Sciatic nerve (tissue), 2 donors: ENCODE measurements around the gene KHDC1. TPM values are rescaled to one million over a fixed set of nuclear protein-coding genes. Genes with fewer than 3 reads are reported as not detected.
"Not testable (repeated sequence)": the region's sequence is repeated elsewhere in the genome, so short reads cannot be mapped to it uniquely, and the experiment has no call there.

ENCODE experiments used
- ATAC-seq: fragments of 200-7000 bp; cut with Tn5 transposase; one replicate; pipeline ENCODE4 v1.9.1; 2020; ENCODE audit warnings: mild to moderate bottlenecking, moderate library complexity
- DNase-seq: peaks from one replicate; pipeline ENCODE4 v3.0.0-alpha.2; 2020; ENCODE audit warnings: low spot score
- intact Hi-C: fragments of 100-400 bp; cut with DNase I; formaldehyde crosslinking; loops from one replicate; pipeline ENCODE4 v1.14.2; 2022
- total RNA-seq: library from RNA; stranded (reverse); fragmentation: NEBNext Ultra II Directional; extraction: Animal tissue kit (Norgen Biotek cat#: 25700); gene quantifications from one replicate; pipeline ENCODE4 v1.2.1, GENCODE V29; 2021
- donor health status: DM: no; HTN: no; CAD: no.
- donor health status: DM: no; HTN: no; CAD: no.

Gene KHDC1
- 2.0 TPM for total RNA-seq

GRCh38 chr6:73262671-73263569 lies at the start of gene KHDC1:
Gene KHDC1, minus strand, starts transcription at chr6:73263196. Its CDS starts 20,679 bp downstream, at chr6:73242517.
- intact Hi-C loops, result no loop called here
- peak; percentile 79 for ATAC-seq
- DNase-seq, result peak; percentile 60

- intact Hi-C loops, ATAC-seq, DNase-seq: not testable (repeated sequence)
Measured at GRCh38 chr6:73310503-73310845, 47.5 kb upstream of the KHDC1 start.

GRCh38 chr6:73309785-73310502 lies 46.9 kb upstream of the KHDC1 start:
- ATAC-seq (peak; percentile 95), DNase-seq (peak; percentile 64)
- intact Hi-C loops, result no loop called here

- intact Hi-C loops, result no loop called here
- ATAC-seq, result no peak
- DNase-seq, result no peak
Measured at GRCh38 chr6:73309535-73309784, 46.5 kb upstream of the KHDC1 start.

- ATAC-seq (peak; percentile 7), DNase-seq (no peak)
- intact Hi-C loops, result no loop called here
Measured at GRCh38 chr6:73308712-73309534, 45.9 kb upstream of the KHDC1 start.

GRCh38 chr6:73303773-73304172 lies 40.8 kb upstream of the KHDC1 start:
- DNase-seq, intact Hi-C loops, ATAC-seq: not testable (repeated sequence)

- ATAC-seq (no peak), DNase-seq (no peak)
- intact Hi-C loops, result no loop called here
Measured at GRCh38 chr6:73302339-73302738, 39.3 kb upstream of the KHDC1 start.

- intact Hi-C loops, result no loop called here
Measured at GRCh38 chr6:73299151-73299971, 36.4 kb upstream of the KHDC1 start.

GRCh38 chr6:73293331-73293730 lies 30.3 kb upstream of the KHDC1 start:
- DNase-seq (no peak), ATAC-seq (no peak)
- intact Hi-C loops, result no loop called here

More at GRCh38 chr6:73299151-73299971, 36.4 kb upstream of the KHDC1 start:
- ATAC-seq (no peak), DNase-seq (no peak)

- DNase-seq, result no peak
- no peak for ATAC-seq
- intact Hi-C loops, result no loop called here
Measured at GRCh38 chr6:73290435-73290834, 27.4 kb upstream of the KHDC1 start.

- intact Hi-C loops, result no loop called here
- no peak for ATAC-seq
- DNase-seq, result no peak
Measured at GRCh38 chr6:73286752-73287151, 23.8 kb upstream of the KHDC1 start.

- ATAC-seq (no peak), DNase-seq (no peak)
- intact Hi-C loops, result no loop called here
Measured at GRCh38 chr6:73285674-73286283, 22.8 kb upstream of the KHDC1 start.

- ATAC-seq, result no peak
- intact Hi-C loops, result no loop called here
- DNase-seq, result no peak
Measured at GRCh38 chr6:73282871-73283270, 19.9 kb upstream of the KHDC1 start.

GRCh38 chr6:73281684-73282083 lies 18.7 kb upstream of the KHDC1 start:
- ATAC-seq, intact Hi-C loops, DNase-seq: not testable (repeated sequence)

GRCh38 chr6:73269296-73269695 lies 6.3 kb upstream of the KHDC1 start:
- ATAC-seq, intact Hi-C loops, DNase-seq: not testable (repeated sequence)

GRCh38 chr6:73268896-73269295 lies 5.9 kb upstream of the KHDC1 start:
- ATAC-seq, intact Hi-C loops, DNase-seq: not testable (repeated sequence)

- DNase-seq (no peak), ATAC-seq (no peak)
- intact Hi-C loops, result no loop called here
Measured at GRCh38 chr6:73264446-73264845, 1.4 kb upstream of the KHDC1 start.

GRCh38 chr6:73263570-73263909 lies 544 bp upstream of the KHDC1 start:
- intact Hi-C loops, result no loop called here
- no peak for DNase-seq
- ATAC-seq, result peak; percentile 50
